Natural killer cell (primary cell): ENCODE results near the gene MICALL2. TPM values are rescaled to one million over a fixed set of nuclear protein-coding genes. Genes with fewer than 3 reads are reported as not detected.

Experiments used
- ATAC-seq, 3 donors: fragments of 150-1000 bp in 2 of 3; fragments of 200-7000 bp in 1 of 3; cut with Tn5 transposase; 1 replicate in 1 of 3; 2 replicates in 2 of 3; pipeline ENCODE4 v1.10.0; 2021; ENCODE audit warnings: mild to moderate bottlenecking in 2 of 3, moderate library complexity in 2 of 3
- DNase-seq, 2 donors: peaks; one replicate each; pipeline versions ENCODE4 v3.0.0 to v3.0.0-alpha.2; 2013 to 2021; ENCODE audit warnings: mixed read lengths in 1 of 2
- H3K27ac ChIP-seq: one replicate; pipeline ENCODE4 v1.5.1; 2013; ENCODE audit warnings: mild to moderate bottlenecking, low read length
- H3K27me3 ChIP-seq: one replicate; pipeline ENCODE4 v1.6.1; 2013; ENCODE audit warnings: low read length; ENCODE audit not compliant: control insufficient read depth, insufficient read depth
- H3K36me3 ChIP-seq: one replicate; pipeline ENCODE4 v1.6.1; 2013; ENCODE audit warnings: low read length; ENCODE audit not compliant: control insufficient read depth, insufficient read depth
- H3K4me1 ChIP-seq: one replicate; pipeline ENCODE4 v1.6.1; 2013; ENCODE audit warnings: low read length; ENCODE audit not compliant: control insufficient read depth, insufficient read depth
- H3K4me3 ChIP-seq: one replicate; pipeline ENCODE4 v1.5.1; 2013; ENCODE audit warnings: low read length
- H3K9me3 ChIP-seq: one replicate; pipeline ENCODE4 v1.6.1; 2013; ENCODE audit warnings: low read length; ENCODE audit not compliant: control insufficient read depth, insufficient read depth
- H3K27ac Mint-ChIP-seq, 2 donors: one replicate each; pipeline ENCODE4 v1.8.0; 2022; ENCODE audit warnings: mild to moderate bottlenecking in 2 of 2, mixed read lengths in 2 of 2, moderate library complexity in 1 of 2
- H3K27me3 Mint-ChIP-seq, 2 donors: one replicate each; pipeline ENCODE4 v1.8.0; 2022; ENCODE audit warnings: low read depth in 2 of 2, mixed read lengths in 2 of 2
- H3K36me3 Mint-ChIP-seq: one replicate; pipeline ENCODE4 v1.8.0; 2022; ENCODE audit warnings: mixed read lengths
- H3K4me1 Mint-ChIP-seq, 2 donors: one replicate each; pipeline ENCODE4 v1.8.0; 2022; ENCODE audit warnings: mixed read lengths in 2 of 2
- H3K4me3 Mint-ChIP-seq: one replicate; pipeline ENCODE4 v1.8.0; 2022; ENCODE audit warnings: mild to moderate bottlenecking, moderate library complexity, mixed read lengths
- H3K9me3 Mint-ChIP-seq, 2 donors: one replicate each; pipeline ENCODE4 v1.8.0; 2022; ENCODE audit warnings: mixed read lengths in 2 of 2
- CTCF ChIP-seq: fragments of 200-600 bp; IDR thresholded peaks from one replicate; pipeline ENCODE4 v1.8.0; 2022; ENCODE audit warnings: antibody characterized with exemption
- WGBS: methylation state at CpG from one replicate; pipeline ENCODE4 v1.1.7; 2013; ENCODE audit warnings: missing lambda C conversion rate; ENCODE audit not compliant: insufficient coverage; 5-methylcytosine and 5-hydroxymethylcytosine counted together
- intact Hi-C: fragments of 100-400 bp; cut with micrococcal nuclease; formaldehyde crosslinking; loops from one replicate; pipeline ENCODE4 v1.14.2; 2022
- total RNA-seq, 4 donors: library from RNA; stranded (reverse); fragments of 120-200 nt in 1 of 4; gene quantifications; one replicate each; pipeline versions ENCODE4 v1.2.3 to v1.2.4, GENCODE V29; 2013 to 2022

MICALL2 gene
- total RNA-seq, 3 donors from 2014 or later (not counting 1 experiment from before 2014, with no cell fraction given): 2.5 to 4.4 (median 2.8) TPM

GRCh38 chr7:1428941-1429501, 30.2 kb downstream of the MICALL2 start:
- Mint-ChIP-seq H3K4me3 (no peak overlapping the region), H3K27me3 (peaks cover 0 to 6% of the 10 kb centered on the region in 2 donors), H3K27ac (no peak overlapping the region), H3K36me3 (no peaks in the 10 kb centered on the region), H3K9me3 (no peaks in the 10 kb centered on the region), H3K4me1 (peaks cover 0 to 10% of the 10 kb centered on the region in 2 donors)
- DNase-seq: no peak
- ATAC-seq: no peak
- Histone ChIP-seq H3K36me3 (no peaks in the 10 kb centered on the region), H3K27me3 (no peaks in the 10 kb centered on the region), H3K4me1 (peaks cover 7% of the 10 kb centered on the region), H3K9me3 (no peaks in the 10 kb centered on the region), H3K27ac (no peak overlapping the region), H3K4me3 (no peak overlapping the region)
- 77% methylated on average over 20 of the region's 20 CpGs for WGBS
- intact Hi-C loops: no loop called here
- no peak for TF ChIP-seq CTCF

DNA sequence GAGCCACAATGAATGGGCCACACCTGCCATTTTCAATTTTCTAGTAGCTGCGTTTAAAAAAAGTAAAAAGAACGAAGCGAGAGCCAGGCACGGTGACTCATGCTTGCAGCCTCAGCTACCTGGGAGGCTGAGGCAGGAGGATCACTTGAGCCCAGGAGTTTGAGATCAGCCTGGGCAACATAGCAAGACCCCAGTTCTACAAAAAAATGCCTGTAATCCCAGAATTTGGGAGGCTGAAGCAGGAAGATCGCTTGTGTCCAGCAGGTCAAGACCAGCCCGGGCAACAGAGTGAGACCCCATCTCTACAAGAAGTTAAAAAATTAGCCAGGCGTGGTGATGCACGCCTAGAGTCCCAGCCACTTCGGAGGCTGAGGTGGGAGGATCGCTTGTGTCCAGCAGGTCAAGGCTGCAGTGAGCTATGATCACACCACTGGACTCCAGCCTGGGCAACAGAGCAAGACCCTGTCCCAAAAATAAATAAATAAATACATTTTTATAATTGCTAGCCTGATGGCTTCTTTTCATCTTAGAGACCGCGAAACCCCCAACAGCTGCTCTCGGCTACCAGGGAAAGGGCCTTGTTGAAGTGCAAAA, 32.1 kb downstream of the MICALL2 start:
- H3K4me1 Mint-ChIP-seq: peaks cover 0 to under 1% of the 10 kb centered on the region in 2 donors
- 93% methylated on average over 13 of the region's 13 CpGs for WGBS
- no peaks in the 10 kb centered on the region for H3K36me3 Mint-ChIP-seq
- Histone ChIP-seq H3K27me3 (no peaks in the 10 kb centered on the region), H3K36me3 (no peaks in the 10 kb centered on the region), H3K4me1 (peaks cover 1% of the 10 kb centered on the region), H3K9me3 (no peaks in the 10 kb centered on the region), H3K4me3 (no peak overlapping the region), H3K27ac (no peak overlapping the region)
- intact Hi-C loops: no loop called here
- TF ChIP-seq CTCF: no peak
- peaks cover 10 to 13% of the 10 kb centered on the region in 2 donors for H3K27me3 Mint-ChIP-seq
- no peak overlapping the region for H3K4me3 Mint-ChIP-seq
- H3K9me3 Mint-ChIP-seq: no peaks in the 10 kb centered on the region
- ATAC-seq: no peak
- no peak overlapping the region for H3K27ac Mint-ChIP-seq
- DNase-seq: no peak

GRCh38 chr7:1426474-1426873, 32.8 kb downstream of the MICALL2 start:
- TF ChIP-seq CTCF: no peak
- H3K27me3 Mint-ChIP-seq: peaks cover 10 to 13% of the 10 kb centered on the region in 2 donors
- no peak for DNase-seq

More at GRCh38 chr7:1426474-1426873, 32.8 kb downstream of the MICALL2 start:
- H3K4me1 ChIP-seq: no peaks in the 10 kb centered on the region
- Mint-ChIP-seq H3K4me3 (no peak overlapping the region), H3K4me1 (no peaks in the 10 kb centered on the region), H3K9me3 (no peaks in the 10 kb centered on the region), H3K27ac (no peak overlapping the region), H3K36me3 (no peaks in the 10 kb centered on the region)
- no peaks in the 10 kb centered on the region for H3K9me3 ChIP-seq
- no peak for ATAC-seq
- no peak overlapping the region for H3K4me3 ChIP-seq
- 95% methylated on average over 15 of the region's 15 CpGs for WGBS
- no peak overlapping the region for H3K27ac ChIP-seq
- H3K27me3 ChIP-seq: no peaks in the 10 kb centered on the region
- intact Hi-C loops: no loop called here
- H3K36me3 ChIP-seq: no peaks in the 10 kb centered on the region
